Non-pigmented ciliary epithelial cell (primary cell): ENCODE measurements around the gene KIAA0513.

ENCODE experiments used
- DNase-seq: peaks from one replicate; pipeline ENCODE4 v3.0.0-alpha.2; 2010; ENCODE audit warnings: low read depth

Gene KIAA0513

DNA sequence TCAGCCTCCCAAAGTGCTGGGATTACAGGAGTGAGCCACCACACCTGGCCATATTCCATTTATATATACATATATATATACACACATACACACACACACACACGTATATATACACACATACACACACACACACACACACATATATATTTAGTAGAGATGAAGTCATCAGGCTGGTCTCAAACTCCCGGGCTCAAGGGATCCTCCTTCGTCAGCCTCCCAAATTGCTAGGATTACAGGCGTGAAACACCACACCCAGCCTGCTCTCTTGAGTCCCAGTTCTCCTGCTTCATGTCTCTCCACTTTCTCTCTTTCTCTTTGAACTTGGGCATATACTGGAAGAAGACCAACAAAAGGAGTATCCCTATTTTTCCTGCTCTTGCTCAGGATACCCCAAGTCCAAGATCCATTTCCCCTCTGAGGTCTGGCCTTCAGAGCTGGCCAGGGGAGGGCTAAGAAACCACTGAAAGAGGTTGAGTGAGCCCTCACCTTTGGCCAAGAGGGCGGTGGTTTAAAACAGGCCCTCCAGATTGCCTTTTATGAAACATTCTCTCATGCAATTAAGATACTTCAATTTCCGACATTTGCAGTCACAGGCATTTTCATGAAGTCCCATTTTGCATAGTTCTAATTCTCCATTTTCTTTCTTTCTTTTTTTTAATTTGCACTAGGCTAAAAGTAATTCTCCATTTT lies 46.8 kb downstream of the KIAA0513 start:
- DNase-seq, result no peak

- DNase-seq, result no peak
Observed at GRCh38 chr16:85075236-85075924, 47.8 kb downstream of the KIAA0513 start.

- no peak for DNase-seq
Observed at GRCh38 chr16:85077039-85077438, 49.4 kb downstream of the KIAA0513 start.

DNA sequence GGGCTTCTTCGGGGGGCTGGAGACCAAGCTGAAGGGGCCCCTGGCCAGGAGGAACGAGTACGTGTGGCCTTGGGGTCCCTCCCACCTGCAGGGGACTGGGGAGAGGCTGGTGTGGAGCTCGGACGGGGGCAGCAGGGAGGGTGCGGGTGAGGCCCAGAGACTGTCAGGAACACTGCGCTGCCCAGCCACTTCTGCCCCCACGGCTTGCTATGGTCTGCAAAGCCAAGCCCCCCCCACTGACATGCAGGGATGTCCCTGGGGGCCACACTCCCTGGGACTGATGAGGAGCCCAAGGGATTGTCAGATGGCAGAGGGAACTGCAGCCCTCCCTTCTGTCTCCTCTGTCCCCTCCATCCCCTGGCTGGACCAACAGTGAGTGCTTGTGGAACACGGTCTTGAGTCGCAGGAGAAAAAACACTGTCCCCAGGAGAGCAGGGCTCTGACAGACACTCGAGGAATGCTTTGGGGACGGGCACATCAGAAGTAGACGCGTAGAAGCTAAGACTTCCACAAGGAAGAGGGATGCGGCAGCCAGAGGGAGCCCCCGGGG lies 50.1 kb downstream of the KIAA0513 start:
- no peak for DNase-seq

GRCh38 chr16:85078226-85078625 lies 50.6 kb downstream of the KIAA0513 start:
- DNase-seq, result no peak

DNA sequence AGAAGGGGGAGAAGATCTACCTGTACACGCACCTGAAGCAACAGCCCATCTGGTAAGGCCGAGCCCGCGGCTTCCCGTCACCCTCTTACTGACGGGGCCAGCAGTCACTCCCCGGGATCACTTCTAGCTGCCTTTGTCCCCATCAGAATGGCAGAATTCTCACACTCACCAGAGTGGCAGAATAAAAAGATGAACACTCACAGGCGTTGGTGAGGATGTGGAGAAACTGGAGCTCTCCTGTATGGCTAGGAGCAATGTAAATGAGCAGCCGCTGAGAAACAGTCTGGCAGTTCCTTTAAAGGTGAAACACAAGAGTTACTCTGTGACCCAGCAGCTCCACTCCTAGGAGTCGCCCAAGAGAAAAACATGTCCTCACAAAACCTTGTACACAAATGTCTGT lies 51.4 kb downstream of the KIAA0513 start:
- DNase-seq, result no peak

- no peak for DNase-seq
Observed at GRCh38 chr16:85079785-85080570, 52.4 kb downstream of the KIAA0513 start.

- no peak for DNase-seq
Observed at GRCh38 chr16:85081038-85081437, 53.4 kb downstream of the KIAA0513 start.

GRCh38 chr16:85081765-85082164 lies 54.2 kb downstream of the KIAA0513 start:
- no peak for DNase-seq

DNA sequence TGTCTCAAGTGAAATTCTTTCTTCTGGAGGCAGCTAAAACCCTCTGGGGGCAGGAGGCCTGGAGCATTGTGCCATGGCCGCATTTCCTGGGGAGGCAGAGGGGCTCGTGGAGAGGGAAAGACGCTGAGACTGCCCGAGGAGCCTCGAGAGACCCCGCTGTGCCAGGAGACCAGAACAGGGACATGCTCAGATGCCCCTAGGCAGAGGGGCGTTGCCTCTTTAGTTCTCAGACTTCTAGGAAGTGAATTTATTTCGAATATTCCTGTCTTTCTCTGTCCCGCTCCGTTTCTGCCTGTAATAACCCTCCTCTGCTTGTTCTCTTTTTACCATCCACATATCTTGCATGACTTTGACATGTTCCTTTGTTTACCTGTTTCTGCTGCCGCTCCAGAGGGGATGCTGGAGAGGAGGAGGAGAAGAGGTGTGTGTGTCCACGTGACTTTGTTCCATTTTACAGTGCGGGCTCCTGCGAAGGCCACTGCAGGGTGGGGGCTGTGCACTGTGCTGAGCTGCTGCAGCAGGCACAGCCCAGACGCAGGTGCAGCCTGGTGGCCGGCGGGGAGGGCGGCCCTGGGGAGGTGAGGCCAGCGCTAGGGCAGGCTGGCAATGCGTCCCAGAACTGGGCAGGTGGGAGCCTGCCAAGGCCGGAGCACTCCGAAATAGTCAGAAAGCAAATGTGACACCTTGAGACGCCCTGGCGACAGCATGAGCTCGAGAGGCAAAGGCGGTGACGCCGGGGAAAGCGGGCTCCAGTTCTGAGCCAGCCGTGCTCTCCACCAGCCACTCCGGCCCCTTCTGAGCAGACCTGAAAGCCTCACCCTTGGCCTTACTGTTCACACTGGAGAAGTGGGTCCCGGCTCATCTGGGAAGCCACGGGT lies 54.8 kb downstream of the KIAA0513 start:
- DNase-seq, result no peak

GRCh38 chr16:85083051-85083639 lies 55.5 kb downstream of the KIAA0513 start:
- no peak for DNase-seq

DNA sequence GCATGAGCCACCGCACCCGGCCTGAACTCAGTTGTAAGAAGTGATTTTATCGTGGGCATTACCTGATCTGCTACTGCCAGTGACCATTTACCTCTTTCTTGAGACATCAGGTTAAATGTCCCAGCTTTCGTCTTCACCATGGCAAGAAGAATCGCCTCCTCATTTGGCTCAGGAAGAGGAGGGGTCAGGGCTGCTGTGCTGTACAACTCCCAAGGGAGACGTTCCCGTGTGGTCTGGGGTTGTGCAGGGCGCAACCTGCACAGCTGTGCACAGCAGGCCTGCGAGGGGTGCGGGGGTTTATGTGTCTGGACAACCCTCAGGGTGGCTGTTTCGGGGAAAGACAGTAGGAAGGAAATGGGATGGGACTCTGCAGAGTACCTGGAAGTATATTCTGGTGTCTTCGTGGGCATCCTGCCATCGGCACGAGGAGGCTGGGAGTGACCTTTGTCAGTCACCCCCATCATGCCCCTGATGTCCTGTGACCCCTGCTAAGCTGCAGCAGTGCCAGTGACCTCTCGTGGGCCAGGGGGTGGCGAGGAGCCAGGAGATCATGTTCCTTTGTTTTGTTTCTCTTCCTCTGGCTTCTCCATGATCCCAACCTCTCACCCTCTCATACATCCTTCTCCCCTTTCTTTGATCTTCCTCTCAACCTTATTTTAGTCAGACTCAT lies 57.4 kb downstream of the KIAA0513 start:
- DNase-seq, result no peak

DNA sequence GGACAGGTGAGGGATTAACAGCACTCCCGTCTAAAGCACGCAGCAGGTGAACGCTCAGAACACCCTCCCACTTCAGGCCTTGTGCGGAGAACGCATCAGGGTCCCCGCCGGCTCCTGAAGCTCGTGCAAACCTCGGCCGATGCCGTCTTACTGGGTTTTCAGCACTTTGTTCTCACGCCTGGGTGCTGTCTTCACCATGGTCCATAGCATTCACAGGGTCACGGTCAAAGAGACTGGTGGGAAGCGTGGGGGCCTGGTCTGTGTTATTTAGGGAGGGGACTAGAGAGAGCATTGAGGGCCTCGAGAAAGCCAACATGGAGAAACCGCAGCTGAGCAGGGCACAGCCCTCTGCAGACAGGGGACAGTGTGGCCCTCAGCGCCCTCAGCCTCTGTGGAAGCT lies 58.1 kb downstream of the KIAA0513 start:
- DNase-seq, result no peak

- no peak for DNase-seq
Observed at GRCh38 chr16:85086347-85087291, 59.0 kb downstream of the KIAA0513 start.

DNA sequence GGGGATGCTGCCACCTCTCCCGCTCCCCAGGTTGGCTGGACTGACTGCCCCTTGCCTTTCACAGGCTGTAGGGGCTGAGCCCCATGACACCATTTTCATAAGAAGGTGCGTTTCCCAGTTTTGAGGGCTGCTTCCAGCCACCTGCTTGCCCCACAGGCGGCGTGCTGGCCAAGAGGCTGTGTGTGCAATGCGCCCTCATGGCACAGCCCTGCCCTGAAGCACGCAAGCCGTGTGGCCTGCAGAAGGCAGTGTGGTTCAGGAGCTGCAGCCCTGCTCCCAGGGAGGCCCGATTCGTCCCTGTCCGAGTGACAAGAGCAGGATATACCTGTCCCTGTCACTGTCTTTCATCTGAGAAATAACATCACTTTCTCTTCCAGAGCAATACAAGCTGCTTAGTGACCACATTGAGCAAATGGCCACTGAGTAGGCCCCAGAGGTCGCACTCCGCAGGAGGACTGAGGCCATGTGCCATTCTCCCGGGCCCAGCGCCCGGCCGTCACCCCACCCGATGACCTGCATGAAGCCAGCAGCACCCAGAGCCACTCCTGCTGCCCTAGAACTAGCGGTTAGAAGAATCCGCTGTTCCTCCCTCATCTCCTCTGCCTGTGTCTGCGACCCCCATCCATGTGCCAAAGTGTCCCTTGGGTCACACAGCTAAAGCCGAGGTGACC lies 60.4 kb downstream of the KIAA0513 start:
- DNase-seq, result no peak

DNA sequence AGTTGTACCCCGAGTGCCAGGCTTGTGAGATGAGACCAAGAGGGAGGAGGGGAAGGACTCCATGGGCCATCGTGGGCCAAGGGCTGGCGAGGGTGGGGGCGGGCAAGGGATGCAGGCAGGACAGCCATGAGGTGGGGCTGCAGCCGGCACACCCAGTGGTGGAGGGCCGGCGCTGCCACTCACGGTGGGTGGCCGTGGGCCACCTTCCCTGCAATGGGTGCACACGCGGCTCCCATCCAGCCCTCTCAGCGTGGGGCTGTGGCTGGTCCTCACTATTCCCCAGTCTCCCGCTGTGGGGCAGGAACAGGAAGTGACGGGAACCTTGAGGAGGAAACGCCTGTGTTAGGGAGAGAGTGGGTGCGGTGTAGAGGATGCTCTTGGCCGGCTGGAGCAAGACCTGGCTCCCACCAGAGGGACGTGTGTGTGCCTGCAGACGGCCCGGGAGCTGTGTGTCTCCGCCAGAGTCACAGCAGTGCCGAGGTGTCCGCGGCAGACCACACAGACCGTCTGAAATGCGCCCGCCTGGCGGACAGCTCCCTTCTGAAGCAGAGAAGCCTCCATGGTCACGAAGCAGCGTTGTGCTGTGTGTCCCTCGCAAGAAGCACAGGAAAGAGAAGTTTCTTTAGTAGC lies 61.1 kb downstream of the KIAA0513 start:
- DNase-seq, result no peak

DNA sequence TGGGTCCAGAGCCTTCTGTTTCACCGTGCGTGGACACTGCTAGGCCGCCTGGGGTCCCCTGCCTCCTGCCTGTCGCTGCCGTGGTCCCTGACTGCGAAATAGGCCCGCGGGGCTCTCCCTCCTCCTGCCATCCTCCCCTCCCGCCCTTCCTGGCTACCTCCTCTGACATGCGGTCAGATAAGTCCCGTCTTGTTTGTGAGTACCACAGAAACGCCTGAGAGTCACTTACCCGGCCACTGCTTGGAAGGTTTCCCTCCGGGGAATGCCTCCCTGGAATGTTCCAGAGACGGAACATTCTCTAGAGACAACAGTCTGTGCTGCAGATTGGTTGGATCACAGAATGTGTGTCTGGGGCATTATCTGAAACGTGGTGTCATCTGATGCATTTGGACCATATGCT lies 61.9 kb downstream of the KIAA0513 start:
- DNase-seq, result no peak

GRCh38 chr16:85090181-85090580 lies 62.6 kb downstream of the KIAA0513 start:
- no peak for DNase-seq
